ENCODE results near the gene MTX2. TPM values are rescaled to one million over a fixed set of nuclear protein-coding genes. Genes with fewer than 3 reads are reported as not detected.

The MTX2 gene
- total and polyA plus RNA-seq, 9 of the 15 experiments (the other 6 are each of a cell fraction or from before 2014, with no cell fraction given), result 38.1 to 170 (median 88.0) TPM

- TF ChIP-seq DIDO1 (tag; IDR thresholded peaks at IDR 0.05; ENCODE audit: low read depth) (no peak), RFX1 (IDR thresholded peaks at IDR 0.05) (peak; percentile 31), NR3C1 (CRISPR knock-in tag; IDR thresholded peaks at IDR 0.05) (no peak), NFRKB (IDR thresholded peaks at IDR 0.05; ENCODE audit: low read depth) (no peak)
Measured at GRCh38 chr2:176270100-176270750, 983 bp downstream of the MTX2 start (continued).

- FAIRE-seq, result peak; percentile 70
- TF ChIP-seq TAL1 (IDR thresholded peaks at IDR 0.05) (peak; percentile 44; the same call in 1 of the 2 replicates), CBFA2T2 (conservative IDR thresholded peaks at IDR 0.05) (peak; percentile 55), CBFA2T3 (IDR thresholded peaks at IDR 0.05) (peak; percentile 77), HMBOX1 (IDR thresholded peaks at IDR 0.05) (peak; percentile 20; the same call in 1 of the 2 replicates), TEAD4 (IDR thresholded peaks at IDR 0.05; ENCODE audit: low read length) (0 out of 2 replicates have a peak, but pooled peaks have one; percentile 35), TEAD4 (CRISPR knock-in tag; IDR thresholded peaks at IDR 0.05; ENCODE audit: borderline replicate concordance) (no peak), PREB (CRISPR knock-in tag; IDR thresholded peaks at IDR 0.05) (peak; percentile 60; the same call in 1 of the 2 replicates), DDX20 (tag; IDR thresholded peaks at IDR 0.05; ENCODE audit: low read depth) (no peak), SMAD3 (CRISPR knock-in tag; conservative IDR thresholded peaks at IDR 0.05) (no peak), POLR2AphosphoS5 (IDR thresholded peaks at IDR 0.05; ENCODE audit: control insufficient read depth, insufficient read depth, low read depth, low read length) (peak; percentile 59; the same call in 1 of the 2 replicates)
- no peak for ATAC-seq
- ChIA-PET POLR2A (no interaction called here), CTCF (ENCODE audit: low intra/inter-chr PET ratio) (no interaction called here)
- DNase-seq (ENCODE audit: extremely low read depth in 1 of 4, low spot score in 3 of 4), result peak; percentile 18 to 59 (median 26)
- no TSS peak for BruUV-seq (replicated peaks)
- H3K27me3 ChIP-seq (ENCODE audit: control insufficient read depth in 2 of 2, insufficient read depth in 2 of 2, low read length in 2 of 2), result no peaks in the 10 kb centered on the region
- peaks cover 28% of the 10 kb centered on the region for H3K36me3 ChIP-seq (ENCODE audit: control insufficient read depth, insufficient read depth, low read length)
- no peaks in the 10 kb centered on the region; the same call in 1 of the 2 replicates for H3K9me3 ChIP-seq (replicated peaks; ENCODE audit: control insufficient read depth, insufficient read depth, low read depth, low read length)
- no peak overlapping the region for H2AFZ ChIP-seq (ENCODE audit: low read depth, low read length)
- intact Hi-C loops (cut with micrococcal nuclease) (no loop called here), in situ Hi-C loops (cut with MboI) (no loop called here)
- WGBS (ENCODE audit: insufficient coverage, low coverage, missing lambda C conversion rate), result 38% methylated on average over 4 of the region's 4 CpGs
- no peak overlapping the region for H3K9ac ChIP-seq (ENCODE audit: insufficient read depth in 1 of 2, low read depth in 2 of 2, low read length in 2 of 2)
- H3K9me1 ChIP-seq (ENCODE audit: control insufficient read depth, insufficient read depth, low read length), result peaks cover 5% of the 10 kb centered on the region
- no peak overlapping the region for H3K27ac ChIP-seq (ENCODE audit: extremely low read depth, low read depth, low read length)
- peaks cover 4 to 6% of the 10 kb centered on the region in 2 experiments; a peak in 3 of 5 replicates for H3K4me1 ChIP-seq (replicated peaks in 1 of 2; ENCODE audit: control insufficient read depth in 2 of 2, insufficient read depth in 2 of 2, low read length in 2 of 2)
- 0 out of 2 replicates have a peak, but pooled peaks cover 3% of the 10 kb centered on the region for H4K20me1 ChIP-seq (replicated peaks; ENCODE audit: control insufficient read depth, insufficient read depth, low read length)
- no peak overlapping the region for H3K4me3 ChIP-seq
- H3K4me2 ChIP-seq (ENCODE audit: insufficient read depth, low read length), result peak overlapping the region; percentile 14; the same call in 1 of the 2 replicates
- peaks cover 85% of the 10 kb centered on the region for H3K79me2 ChIP-seq (ENCODE audit: control insufficient read depth, insufficient read depth, low read length)
Measured at GRCh38 chr2:176272870-176273459, 3.7 kb downstream of the MTX2 start.

Data from K562 (cell line).